ENCODE measurements around the gene ANKS1A.
"Not testable (repeated sequence)": the region's sequence is repeated elsewhere in the genome, so short reads cannot be mapped to it uniquely, and the experiment has no call there.

ANKS1A gene

DNA sequence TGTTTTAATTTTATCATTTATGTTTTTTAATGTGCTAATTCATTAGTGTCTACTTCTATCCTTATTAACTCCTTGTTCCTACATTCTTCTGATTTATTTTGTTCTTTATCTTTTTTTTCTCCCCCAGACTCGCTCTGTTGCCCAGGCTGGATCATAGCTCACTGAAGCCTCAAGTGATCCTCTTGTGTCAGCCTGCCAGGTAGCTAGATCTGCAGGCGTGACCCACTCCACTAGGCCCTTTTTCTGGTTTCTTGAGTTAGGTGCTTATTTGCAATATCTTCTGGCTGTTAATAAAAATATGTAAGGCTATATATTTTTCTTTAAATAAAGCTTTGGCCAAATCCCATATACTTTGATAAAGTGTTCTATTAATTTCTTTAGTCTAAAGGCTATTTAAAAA lies 4.1 kb upstream of the ANKS1A start:
- DNase-seq: no peak

DNA sequence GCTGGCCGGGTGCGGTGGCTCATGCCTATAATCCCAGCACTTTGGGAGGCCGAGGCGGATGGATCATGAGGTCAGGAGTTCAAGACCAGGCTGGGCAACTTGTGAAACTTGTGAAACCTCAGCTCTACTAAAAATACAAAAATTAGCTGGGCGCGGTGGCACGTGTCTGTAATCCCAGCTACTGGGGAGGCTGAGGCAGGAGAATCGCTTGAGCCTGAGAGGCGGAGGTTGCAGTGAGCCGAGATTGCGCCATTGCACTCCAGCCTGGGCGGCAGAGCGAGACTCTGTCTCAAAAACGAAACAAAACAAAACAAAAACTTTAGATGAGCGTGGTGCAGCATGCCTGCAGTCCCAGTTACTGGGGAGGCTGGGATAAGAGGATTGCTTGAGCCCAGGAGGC lies 3.2 kb upstream of the ANKS1A start:
- not testable (repeated sequence) for DNase-seq

DNA sequence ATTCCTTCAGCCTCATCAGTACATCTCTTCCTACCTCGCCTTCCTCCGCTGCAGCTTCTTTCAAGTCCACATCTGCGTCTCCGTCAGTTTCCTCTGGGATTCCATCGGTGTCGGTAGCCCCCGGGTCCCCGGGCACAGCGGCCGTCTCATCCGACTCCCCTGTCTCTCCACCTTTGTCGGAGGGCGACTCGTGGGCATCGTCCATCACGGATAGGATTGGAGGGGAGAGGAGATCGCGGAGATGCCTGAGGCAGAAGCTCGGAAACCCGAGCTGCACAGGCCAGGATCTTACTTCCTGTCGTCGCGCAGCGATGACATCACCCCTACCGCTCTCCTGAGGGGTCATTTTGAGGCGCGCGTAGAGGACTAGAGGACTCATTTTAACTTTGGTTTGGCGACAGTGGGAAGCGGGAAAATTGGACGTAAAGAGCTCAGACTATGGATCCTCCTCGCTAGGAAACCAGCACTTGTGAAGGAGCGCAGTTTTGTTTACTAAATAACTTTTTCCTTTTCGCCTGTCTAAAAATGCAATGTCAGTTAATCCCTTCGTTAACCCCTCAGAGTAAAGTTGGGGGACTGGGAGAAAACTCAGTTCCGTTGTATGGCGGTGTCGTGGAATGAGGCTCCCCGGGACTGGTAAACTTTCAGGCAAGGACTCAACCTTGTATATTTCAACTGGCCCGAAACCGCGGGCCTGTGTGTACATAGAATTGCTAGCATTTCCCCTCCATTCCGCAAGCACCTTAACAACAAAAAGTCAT lies 1.1 kb upstream of the ANKS1A start, which contains the start of gene TAF11:
Gene TAF11 (minus strand): TSS at position 290 of the 761 bp plus-strand sequence. CDS start 85 bp downstream, at position 205.
- DNase-seq: peak; percentile 95

DNA sequence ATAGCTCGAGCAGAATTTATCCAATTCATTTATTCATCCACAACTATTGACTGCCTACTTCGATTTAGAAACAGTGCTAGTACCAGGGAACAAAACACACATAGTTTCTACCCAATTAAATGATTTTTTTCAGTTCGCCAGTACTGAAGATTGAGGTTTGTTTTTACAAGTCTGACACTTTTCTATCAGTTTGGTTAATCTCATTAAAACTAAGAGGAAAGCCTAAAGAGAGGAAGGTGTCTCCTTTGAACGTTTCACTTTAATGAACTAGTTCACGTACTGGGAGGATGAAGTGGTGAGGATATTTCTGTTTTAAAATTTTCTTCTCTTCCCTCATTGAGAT lies 570 bp upstream of the ANKS1A start:
- no peak for DNase-seq

DNA sequence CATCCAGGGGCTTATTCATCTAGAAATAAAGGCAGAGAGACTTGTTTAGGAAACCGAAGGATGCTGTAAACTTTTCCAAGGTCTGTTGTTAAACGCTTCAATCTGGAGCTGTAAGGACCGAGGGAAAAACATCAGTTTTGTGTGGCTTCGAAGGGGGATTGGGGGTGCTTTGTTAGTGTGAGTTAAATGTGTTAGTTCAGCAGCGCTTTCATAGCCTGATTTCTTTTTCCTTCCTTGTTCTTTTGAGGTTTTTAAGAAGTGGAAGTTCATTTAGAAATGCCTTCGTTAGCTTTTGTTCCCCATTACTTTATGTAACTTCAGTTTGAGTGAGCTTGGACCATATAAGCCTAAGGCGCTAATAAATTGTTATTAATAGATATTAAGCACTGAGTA lies 1.5 kb downstream of the ANKS1A start:
- DNase-seq: no peak

DNA sequence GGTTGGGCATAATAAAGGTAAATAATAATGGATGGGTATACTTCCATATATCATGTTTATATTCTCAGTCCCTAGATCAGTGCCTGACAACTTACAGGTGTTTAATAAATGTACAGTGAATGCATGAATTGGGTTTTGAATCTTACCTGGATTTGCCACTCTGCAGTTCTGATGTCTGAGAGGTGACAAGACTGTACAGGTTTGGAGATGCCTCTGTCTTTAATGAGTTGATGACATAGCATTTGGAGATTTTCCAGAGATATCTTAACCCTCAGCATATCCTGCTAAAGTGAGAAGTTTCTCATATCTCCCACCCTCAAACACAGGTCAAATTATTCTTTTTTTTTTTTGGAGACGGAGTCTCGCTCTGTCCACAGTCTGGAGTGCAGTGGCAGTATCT lies 2.2 kb downstream of the ANKS1A start:
- DNase-seq: no peak

DNA sequence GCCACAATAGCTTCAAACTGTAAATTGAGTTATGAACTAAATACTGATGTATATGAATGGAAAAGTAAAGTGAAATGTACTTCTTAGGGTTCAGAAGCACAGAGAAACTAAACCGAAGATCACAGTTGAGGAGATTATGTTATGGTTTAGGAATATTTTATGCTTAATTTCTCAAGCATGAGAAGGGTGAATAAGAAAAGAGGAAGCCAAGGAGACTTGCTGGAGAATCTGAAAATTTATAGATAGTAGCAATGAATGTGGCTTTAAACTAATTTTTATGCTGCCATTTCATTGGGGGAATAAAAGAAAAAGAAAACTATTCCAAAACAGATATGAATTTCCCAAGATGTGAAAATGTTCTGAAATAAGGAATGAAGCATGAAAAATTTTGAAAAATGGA lies 5.6 kb downstream of the ANKS1A start:
- no peak for DNase-seq

DNA sequence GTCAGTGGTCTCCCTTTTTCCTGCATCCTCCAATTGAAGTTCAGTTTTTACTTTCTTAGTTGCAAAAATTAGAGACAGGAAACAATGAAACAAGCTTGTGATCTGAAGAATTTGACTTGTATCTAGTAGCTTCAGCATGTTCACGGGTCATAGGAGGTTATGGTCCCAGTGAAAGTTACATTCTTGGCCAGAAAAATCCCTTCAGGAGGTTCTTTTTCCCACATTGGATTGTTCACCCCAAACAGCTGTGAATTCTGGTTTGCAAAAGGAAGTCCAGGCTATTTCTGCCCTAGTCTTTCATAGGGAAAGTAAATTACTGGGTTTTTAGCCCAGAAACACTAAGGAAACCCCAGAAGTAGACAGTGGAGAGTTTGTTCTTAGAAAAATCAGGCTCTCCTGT lies 8.1 kb downstream of the ANKS1A start:
- no peak for DNase-seq

DNA sequence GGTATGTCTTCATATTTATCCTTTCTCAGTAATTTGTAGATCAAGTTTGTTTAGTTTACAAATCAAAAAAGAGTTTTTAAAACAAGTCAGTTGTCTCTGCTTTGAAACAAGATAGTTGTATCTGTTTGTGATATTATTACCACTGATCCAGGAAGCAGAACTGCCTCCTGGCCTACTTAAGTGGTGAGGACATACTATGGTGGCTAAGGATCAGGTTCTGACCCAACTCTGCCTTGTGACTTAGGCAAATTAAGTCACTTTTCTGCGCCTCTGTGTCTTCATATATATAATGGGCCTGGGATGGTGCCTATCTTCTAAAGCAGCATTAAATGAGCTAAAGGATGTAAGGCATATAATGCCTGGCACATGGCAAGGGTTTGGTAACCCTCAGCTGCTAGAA lies 8.7 kb downstream of the ANKS1A start:
- no peak for DNase-seq

DNA sequence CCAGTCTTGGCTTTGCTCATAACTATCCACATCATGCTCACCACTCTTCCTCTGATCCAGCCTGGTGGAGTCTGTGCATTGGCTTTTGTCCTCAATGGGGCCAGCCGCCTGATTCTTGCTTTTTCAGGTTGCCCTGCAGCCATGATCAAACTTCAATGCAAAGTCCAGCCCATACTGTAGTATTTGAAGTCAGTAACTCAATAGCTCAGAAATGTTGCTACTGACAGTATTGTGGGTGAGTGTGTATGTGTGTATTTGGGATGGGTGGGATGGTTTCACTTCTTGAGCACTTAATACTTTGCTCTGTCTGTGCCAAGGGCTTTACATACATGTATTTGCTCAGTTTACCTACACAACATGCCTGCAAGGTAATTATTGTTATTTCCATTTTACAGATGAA lies 10.7 kb downstream of the ANKS1A start:
- DNase-seq: not testable (repeated sequence)

DNA sequence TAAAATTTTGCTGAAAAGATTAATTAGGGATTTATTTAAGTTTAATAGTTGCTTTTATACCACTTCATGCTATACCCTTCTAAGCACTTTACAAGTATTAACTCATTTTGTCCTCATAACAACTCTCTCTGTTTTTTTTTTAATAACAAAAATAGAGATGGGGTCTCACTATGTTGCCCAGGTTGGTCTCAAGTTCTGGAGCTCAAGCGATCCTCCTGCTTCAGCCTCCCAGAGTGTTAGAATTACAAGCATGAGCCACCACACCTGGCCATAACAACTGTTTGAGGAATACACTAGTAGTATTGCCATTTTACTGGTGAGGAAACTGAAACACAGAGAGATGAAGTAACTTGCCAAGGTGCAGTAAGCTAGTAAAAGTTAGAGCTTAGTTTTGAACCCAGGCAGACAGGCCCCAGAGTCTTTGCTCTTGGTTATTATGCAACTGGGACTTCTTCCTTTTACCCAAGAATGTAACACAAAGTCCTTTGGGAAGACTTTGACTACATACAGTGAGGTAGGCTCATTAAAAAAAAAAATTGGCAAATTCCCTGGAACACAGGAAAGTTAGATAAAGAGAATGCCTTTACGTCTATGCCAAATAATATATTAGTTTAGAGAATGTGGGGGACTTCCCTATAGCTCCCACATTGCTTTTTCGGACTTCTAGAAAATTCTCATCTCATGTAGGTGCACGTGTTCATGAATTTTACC lies 11.4 kb downstream of the ANKS1A start:
- no peak for DNase-seq

DNA sequence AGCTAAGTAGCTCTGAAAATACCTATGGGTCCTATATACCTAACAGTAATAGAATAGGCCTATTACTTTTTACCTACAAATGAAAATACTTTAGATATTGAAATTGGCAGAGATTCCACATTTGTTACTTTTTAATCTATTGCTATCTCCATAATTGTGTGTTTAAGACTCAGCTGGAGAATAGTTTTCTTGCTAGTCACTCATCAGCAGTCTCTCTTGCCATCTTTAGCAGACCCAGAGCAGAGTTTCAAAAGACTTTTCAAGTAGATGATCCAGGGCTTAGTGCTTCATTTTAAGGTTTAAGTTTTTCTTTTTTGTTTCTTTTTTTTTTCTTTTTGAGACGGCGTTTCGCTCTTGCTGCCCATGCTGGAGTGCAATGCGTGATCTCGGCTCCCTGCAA lies 12.9 kb downstream of the ANKS1A start:
- no peak for DNase-seq

DNA sequence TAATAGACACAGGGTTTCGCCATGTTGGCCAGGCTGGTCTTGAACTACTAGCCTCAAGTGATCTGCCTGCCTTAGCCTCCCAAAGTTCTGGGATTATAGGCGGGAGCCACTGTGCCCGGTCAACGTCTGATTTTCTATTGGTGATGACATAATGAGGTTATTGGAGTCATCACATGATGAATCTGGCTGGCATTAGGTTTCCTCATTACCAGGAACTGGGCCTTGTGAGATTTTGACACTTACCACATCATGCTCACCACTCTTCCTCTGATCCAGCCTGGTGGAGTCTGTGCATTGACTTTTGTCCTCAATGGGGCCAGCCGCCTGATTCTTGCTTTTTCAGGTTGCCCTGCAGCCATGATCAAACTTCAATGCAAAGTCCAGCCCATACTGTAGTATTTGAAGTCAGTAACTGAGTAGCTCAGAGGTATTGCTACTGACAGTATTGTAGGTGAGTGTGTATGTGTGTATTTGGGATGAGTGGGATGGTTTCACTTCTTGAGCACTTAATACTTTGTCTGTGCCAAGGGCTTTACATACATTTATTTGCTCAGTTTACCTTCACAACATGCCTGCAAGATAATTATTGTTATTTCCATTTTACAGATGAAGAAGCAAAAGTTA lies 16.0 kb downstream of the ANKS1A start:
- no peak for DNase-seq

DNA sequence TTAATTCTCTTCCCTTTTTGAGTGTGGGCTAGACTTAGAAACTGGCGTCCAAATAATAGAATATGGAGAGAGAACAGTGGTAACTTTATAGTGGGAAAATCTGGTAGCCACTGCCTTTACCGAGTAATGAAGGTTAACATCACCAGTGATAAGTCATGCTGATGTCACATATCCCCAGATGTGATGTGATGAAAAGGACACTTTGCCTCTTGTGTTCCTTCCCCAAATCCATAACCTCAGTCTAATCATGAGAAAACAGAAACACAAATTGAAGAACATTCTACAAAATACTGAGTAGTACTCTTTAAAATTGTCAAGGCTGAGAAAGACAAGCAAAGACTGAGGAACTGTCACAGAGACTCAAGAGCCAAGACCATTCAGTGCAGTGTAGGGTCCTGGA lies 17.8 kb downstream of the ANKS1A start:
- DNase-seq: no peak

DNA sequence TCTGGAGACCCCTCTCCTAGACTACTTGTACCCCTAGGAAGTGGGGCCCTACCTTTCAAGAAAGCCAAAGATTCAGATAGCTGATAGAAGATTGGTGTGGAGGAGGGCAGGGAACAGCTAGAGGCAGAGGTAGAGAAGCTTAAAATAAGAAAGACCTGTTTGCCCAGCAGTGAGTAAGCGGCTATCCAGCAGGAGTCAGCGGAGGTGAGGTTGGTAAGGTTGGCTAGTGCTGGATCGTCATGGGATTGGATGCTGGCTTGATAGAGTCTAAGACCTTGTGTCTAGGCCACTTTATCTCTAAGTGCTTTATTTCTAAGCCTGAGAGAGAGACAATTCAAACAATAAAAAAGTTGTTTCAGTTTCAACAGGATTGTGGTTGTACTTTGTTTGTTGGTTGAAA lies 19.1 kb downstream of the ANKS1A start:
- no peak for DNase-seq

DNA sequence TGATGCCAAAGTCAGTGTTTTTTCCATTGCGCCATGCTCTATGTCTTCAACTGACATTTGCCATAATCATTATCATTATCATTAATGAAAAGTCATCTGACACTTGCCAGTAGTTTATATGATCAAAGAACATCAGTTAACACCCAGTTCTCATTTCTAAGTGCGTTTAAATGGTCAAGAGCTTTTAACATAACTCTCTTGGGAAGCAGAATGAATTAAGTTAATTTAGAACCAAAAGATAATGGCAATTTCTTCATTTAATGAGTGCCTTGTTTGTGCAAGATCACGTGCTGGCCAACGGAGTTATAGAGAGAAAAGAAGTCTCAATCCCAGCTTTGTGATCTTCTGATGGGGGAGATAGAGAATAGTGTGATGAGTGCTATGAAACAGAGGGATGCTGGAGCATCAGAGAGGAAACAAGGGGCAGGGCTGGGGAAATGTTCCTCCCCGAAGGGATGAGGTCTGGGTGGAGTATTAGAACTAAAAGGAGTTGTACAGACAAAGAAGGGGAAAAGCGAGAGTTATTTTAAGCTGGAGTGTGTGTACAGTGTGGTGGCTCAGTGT lies 20.3 kb downstream of the ANKS1A start:
- no peak for DNase-seq

DNA sequence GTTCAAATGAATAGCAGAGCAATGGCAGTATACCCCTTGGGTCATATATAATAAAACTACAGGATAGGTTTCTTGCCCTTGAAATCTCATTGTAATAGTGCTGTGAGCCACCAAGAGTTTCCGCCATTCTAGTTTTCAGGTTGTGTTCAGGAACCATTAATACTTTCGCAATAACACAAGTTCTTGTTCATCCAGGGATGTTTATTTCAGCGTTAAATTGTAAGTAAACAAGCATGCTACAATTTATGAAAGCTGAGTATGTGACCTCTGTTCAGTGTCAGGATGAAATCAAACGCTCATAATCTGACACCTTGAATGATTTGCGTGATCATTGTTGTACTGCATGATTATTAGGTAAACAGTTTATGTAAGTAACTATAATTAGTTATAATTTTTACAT lies 22.8 kb downstream of the ANKS1A start:
- no peak for DNase-seq

DNA sequence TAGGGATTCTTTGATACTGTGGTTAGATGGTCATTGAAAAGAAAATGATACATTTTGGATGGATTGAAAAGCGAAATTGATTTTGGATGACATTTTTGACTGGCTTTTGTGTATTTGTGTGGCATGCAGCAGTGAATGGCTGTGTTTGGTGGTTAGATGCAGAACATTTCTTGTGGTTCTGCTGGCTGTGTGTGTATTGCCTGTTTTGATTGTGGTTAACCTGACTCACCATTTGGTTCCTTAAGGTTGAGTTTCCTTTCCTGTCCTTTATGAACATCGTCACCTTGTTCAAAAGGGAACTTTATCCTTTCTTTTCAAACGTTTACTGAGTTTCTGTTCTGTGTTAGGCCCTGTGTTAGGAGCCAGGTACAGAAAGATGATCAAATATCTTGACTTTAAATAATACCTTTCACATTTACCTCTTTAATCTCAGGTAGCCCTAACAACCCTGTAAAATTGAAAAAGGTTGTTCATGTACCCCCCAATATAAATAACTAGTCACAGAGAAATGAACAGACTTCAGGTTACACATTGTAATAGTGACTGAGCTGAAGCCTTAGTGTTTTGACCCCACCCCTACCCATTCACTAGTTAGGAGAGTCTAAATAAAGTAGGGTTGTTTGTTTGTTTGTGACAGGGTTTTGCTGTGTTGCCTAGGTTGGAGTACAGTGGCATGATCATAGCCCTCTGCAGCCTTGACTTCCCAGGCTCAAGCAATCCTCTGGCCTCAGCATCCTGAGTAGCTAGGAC lies 23.8 kb downstream of the ANKS1A start:
- no peak for DNase-seq

DNA sequence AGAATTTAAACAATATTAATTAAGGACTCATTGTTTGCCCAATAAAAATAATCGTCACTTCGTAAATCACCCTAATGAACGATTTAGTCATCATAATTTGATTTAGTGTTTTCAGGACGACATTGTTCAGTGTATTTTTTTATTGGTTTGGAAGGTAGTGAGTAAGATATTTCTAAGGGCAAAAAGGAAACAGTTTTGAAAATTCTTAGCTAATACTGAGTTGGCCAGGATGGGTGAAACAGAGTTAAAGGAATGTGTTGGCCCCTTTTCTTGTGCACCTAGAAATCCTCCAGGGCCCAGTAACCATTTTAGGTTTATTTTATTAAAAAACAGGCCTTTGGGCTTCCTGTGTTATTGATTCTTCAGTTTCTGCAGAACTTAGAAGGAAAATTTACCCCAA lies 25.3 kb downstream of the ANKS1A start:
- no peak for DNase-seq

DNA sequence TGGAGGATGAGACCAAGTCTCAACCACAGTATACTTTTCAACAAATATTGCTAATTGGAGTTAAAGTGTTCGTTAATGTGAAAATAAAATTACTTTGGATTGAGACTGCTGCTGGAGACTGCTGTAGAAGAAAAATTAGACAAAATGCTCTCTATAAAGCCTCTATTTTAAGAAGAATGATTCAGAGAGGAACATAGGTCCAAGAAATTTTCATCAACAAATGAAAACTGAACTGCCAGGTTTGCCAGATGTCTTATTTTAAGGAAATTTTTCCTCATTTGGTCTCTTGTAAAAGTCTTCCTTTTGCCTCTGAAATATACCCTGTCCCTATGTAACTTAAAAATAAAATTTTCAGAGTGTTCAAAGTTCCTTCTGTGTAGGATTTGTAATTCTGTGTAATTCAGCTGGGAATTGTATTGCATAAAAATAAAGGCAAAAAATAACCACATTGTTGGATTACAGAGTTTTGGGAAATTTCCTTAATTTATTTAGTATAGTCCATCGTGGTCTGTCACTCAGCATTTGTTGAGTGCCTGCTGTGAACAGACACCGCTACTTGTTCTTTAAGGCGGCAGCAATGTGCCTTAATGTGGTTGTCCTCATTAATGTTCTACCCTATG lies 27.4 kb downstream of the ANKS1A start:
- no peak for DNase-seq

DNA sequence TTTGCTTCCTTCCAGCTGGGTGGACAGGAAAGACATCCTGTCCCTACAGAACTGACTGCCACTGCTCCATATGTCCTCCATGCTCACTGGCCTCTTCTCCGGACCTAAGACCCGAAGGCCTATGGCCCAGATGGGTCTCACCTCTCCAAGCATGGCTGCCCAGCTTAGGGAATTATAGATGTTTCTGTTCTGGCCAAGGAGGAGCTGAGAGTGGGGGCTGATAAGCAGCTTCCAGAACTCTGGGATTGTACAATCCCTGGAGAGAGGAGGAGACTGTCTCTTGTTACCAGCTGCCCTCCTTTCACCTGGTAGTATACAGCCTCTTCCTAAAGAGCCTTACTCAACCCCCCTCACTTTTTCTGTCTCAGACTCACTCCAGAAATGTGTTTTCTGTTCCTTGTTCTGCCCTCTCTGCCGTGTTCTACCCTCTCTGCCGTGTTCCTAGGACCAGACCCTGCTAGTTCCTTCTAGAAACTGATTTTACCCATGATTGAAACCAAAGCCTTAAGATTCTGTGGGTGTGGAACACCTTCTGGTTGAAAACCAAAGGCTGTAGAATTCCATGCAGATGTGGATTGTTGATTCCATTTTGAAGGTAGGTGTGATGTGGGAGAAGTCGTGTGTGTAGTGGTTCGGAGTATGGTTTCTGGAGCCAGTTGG lies 28.7 kb downstream of the ANKS1A start:
- DNase-seq: no peak

DNA sequence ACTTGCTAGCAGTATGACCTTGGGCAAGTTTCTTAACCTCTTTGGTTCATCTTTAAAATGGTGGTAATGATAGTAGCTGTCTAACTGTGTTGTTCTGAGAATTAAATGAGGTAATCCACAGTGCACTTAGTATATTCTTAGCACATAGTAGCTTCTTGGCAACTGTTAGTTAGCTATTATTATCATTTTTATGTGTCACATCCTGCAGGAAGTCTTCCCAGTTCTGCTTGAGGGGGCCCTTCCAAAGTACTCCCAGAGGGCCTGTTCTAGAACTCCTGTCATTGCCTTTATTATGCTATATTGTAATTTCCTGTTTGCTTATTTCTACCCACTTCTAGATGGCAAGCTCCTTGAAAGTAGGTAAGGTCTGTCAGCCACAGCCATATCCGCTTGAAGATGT lies 30.6 kb downstream of the ANKS1A start:
- DNase-seq: no peak
